Measurements from ENCODE around the gene NABP1. TPM values are rescaled to one million over a fixed set of nuclear protein-coding genes. Genes with fewer than 3 reads are reported as not detected.

The NABP1 gene
- polyA plus RNA-seq, 2 of the 4 experiments (the other 2 are of a cell fraction): 21.9 to 22.4 TPM

DNA sequence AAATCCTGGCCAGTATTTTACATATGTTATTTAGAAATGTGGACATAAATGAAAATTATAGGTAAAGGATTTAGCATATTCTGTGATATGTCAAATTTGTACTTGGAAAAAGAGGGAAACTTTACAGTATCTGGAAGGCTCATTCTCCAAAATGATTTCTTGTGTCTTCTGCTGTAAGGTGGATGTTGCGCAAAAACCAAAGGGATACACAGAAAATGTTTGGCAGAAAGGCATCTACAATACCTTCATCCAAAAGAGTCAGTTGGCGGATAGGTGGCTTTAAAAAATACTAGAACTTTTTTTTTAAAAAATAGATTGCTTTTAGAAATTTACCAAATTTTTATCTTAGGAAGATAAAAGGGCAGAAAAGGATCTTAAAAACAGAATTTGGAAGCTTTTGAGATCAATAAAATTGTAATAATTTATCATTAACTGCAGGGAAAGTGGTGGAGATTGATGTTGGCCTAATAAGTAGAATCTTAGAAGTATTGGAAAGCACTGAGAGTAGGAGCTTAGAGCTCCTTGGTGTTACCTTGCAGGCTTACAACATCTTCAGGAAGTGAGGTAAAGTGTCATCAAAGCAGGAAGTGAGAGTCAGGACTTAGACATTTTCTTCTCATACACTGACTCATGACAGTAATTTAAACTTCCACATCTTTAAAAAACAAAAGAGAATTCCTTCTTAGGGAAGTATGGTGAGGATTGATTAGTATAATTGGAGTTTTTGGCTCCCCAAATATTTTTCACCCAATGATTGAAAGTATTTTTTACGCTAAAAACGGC is 2.1 kb downstream of the NABP1 start:
- no peak for TF ChIP-seq RCOR1 (IDR thresholded peaks at IDR 0.05; ENCODE audit: low read depth, low read length)
- no peak for TF ChIP-seq SMC3 (IDR thresholded peaks at IDR 0.05)
- TF ChIP-seq RARB (CRISPR knock-in tag; IDR thresholded peaks at IDR 0.05): no peak
- TF ChIP-seq CEBPB (IDR thresholded peaks at IDR 0.05): peak; percentile 23 to 68; a peak in 3 of 4 replicates
- TF ChIP-seq, protein P1, sequence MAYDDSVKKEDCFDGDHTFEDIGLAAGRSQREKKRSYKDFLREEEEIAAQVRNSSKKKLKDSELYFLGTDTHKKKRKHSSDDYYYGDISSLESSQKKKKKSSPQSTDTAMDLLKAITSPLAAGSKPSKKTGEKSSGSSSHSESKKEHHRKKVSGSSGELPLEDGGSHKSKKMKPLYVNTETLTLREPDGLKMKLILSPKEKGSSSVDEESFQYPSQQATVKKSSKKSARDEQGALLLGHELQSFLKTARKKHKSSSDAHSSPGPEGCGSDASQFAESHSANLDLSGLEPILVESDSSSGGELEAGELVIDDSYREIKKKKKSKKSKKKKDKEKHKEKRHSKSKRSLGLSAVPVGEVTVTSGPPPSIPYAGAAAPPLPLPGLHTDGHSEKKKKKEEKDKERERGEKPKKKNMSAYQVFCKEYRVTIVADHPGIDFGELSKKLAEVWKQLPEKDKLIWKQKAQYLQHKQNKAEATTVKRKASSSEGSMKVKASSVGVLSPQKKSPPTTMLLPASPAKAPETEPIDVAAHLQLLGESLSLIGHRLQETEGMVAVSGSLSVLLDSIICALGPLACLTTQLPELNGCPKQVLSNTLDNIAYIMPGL (CRISPR knock-in tag; IDR thresholded peaks at IDR 0.05; ENCODE audit: borderline replicate concordance): no peak
- TF ChIP-seq ZNF302 (CRISPR knock-in tag; IDR thresholded peaks at IDR 0.05): no peak
- no peak for TF ChIP-seq JUN (IDR thresholded peaks at IDR 0.05)
- TF ChIP-seq POLR2A (IDR thresholded peaks at IDR 0.05; ENCODE audit: low read length): no peak
- TF ChIP-seq GATA3 (IDR thresholded peaks at IDR 0.05; ENCODE audit: borderline replicate concordance): no peak
- no peak for TF ChIP-seq EHF (CRISPR knock-in tag; IDR thresholded peaks at IDR 0.05)
- TF ChIP-seq RAD21 (conservative IDR thresholded peaks at IDR 0.05 in 1 of 2, IDR thresholded peaks at IDR 0.05 in 1 of 2): no peak
- TF ChIP-seq, protein P2, sequence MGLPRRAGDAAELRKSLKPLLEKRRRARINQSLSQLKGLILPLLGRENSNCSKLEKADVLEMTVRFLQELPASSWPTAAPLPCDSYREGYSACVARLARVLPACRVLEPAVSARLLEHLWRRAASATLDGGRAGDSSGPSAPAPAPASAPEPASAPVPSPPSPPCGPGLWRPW (IDR thresholded peaks at IDR 0.05): no peak
- TF ChIP-seq, protein P3, sequence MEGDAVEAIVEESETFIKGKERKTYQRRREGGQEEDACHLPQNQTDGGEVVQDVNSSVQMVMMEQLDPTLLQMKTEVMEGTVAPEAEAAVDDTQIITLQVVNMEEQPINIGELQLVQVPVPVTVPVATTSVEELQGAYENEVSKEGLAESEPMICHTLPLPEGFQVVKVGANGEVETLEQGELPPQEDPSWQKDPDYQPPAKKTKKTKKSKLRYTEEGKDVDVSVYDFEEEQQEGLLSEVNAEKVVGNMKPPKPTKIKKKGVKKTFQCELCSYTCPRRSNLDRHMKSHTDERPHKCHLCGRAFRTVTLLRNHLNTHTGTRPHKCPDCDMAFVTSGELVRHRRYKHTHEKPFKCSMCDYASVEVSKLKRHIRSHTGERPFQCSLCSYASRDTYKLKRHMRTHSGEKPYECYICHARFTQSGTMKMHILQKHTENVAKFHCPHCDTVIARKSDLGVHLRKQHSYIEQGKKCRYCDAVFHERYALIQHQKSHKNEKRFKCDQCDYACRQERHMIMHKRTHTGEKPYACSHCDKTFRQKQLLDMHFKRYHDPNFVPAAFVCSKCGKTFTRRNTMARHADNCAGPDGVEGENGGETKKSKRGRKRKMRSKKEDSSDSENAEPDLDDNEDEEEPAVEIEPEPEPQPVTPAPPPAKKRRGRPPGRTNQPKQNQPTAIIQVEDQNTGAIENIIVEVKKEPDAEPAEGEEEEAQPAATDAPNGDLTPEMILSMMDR (IDR thresholded peaks at IDR 0.05): no peak
- no peak for TF ChIP-seq RNF2 (IDR thresholded peaks at IDR 0.05; ENCODE audit: borderline replicate concordance, low read depth)
- no peak for TF ChIP-seq ZSCAN20 (CRISPR knock-in tag; IDR thresholded peaks at IDR 0.05)
- TF ChIP-seq FOSL2 (IDR thresholded peaks at IDR 0.05): no peak
- peak; percentile 72 for TF ChIP-seq FOSL2 (CRISPR knock-in tag; IDR thresholded peaks at IDR 0.05)
- TF ChIP-seq POLR2AphosphoS2 (conservative IDR thresholded peaks at IDR 0.05; ENCODE audit: low read length): no peak
- no peak for TF ChIP-seq HEYL (CRISPR knock-in tag; IDR thresholded peaks at IDR 0.05)
- TF ChIP-seq, protein P4, sequence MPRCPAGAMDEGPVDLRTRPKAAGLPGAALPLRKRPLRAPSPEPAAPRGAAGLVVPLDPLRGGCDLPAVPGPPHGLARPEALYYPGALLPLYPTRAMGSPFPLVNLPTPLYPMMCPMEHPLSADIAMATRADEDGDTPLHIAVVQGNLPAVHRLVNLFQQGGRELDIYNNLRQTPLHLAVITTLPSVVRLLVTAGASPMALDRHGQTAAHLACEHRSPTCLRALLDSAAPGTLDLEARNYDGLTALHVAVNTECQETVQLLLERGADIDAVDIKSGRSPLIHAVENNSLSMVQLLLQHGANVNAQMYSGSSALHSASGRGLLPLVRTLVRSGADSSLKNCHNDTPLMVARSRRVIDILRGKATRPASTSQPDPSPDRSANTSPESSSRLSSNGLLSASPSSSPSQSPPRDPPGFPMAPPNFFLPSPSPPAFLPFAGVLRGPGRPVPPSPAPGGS (IDR thresholded peaks at IDR 0.05): no peak
- TF ChIP-seq ZFP36 (IDR thresholded peaks at IDR 0.05; ENCODE audit: borderline replicate concordance, partially characterized antibody): no peak
- TF ChIP-seq JUNB (IDR thresholded peaks at IDR 0.05): 0 out of 2 replicates have a peak, but pooled peaks have one; percentile 21
- TF ChIP-seq EP300 (IDR thresholded peaks at IDR 0.05): no peak
- TF ChIP-seq, protein P5, sequence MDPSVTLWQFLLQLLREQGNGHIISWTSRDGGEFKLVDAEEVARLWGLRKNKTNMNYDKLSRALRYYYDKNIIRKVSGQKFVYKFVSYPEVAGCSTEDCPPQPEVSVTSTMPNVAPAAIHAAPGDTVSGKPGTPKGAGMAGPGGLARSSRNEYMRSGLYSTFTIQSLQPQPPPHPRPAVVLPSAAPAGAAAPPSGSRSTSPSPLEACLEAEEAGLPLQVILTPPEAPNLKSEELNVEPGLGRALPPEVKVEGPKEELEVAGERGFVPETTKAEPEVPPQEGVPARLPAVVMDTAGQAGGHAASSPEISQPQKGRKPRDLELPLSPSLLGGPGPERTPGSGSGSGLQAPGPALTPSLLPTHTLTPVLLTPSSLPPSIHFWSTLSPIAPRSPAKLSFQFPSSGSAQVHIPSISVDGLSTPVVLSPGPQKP (IDR thresholded peaks at IDR 0.05; ENCODE audit: low read depth, low read length): no peak
- TF ChIP-seq EHMT2 (IDR thresholded peaks at IDR 0.05; ENCODE audit: low read depth): no peak
- TF ChIP-seq, protein P6, sequence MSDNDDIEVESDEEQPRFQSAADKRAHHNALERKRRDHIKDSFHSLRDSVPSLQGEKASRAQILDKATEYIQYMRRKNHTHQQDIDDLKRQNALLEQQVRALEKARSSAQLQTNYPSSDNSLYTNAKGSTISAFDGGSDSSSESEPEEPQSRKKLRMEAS (IDR thresholded peaks at IDR 0.05): no peak
- no peak for TF ChIP-seq CBX8 (IDR thresholded peaks at IDR 0.05)
- TF ChIP-seq MAZ (IDR thresholded peaks at IDR 0.05; ENCODE audit: borderline replicate concordance, low read depth, low read length): no peak
- POLR2A ChIA-PET: interaction anchor here (1.0 to 1.1 kb wide), 2 partner anchors 42 to 97 kb away, joined by 3 to 5 read pairs; no protein-coding TSS in a partner anchor
- CTCF ChIA-PET: interaction anchor here (0.6 to 1.6 kb wide), 3 partner anchors 12 to 113 kb away, joined by 3 to 6 read pairs (median 4); no protein-coding TSS in a partner anchor
- Histone ChIP-seq H3K27ac (peak overlapping the region; percentile 83 to 90; a peak in 5 of 6 replicates), H3K4me3 (peak overlapping the region; percentile 71; the same call in 2 of the 3 replicates), H3K9me3 (no peaks in the 10 kb centered on the region), H3K4me1 (peaks cover 42% of the 10 kb centered on the region), H3K4me2 (peak overlapping the region; percentile 72)
- whole genome bisulfite sequencing (ENCODE audit: missing lambda C conversion rate): 88% methylated on average over 4 of the region's 4 CpGs
- FAIRE-seq (no peak), DNase-seq (ENCODE audit: low read depth in 1 of 2, low spot score in 1 of 2) (peak; percentile 35 to 75), ATAC-seq (0 out of 6 replicates have a peak, but pooled peaks of 1 of the 2 experiments have one; percentile 10)
